HCT116 (cell line): ENCODE data around the gene ZNF367. TPM values are rescaled to one million over a fixed set of nuclear protein-coding genes. Genes with fewer than 3 reads are reported as not detected.

Experiments
- ATAC-seq: fragments of 200-7000 bp; cut with Tn5 transposase; 2 replicates; pipeline ENCODE4 v1.9.1; 2020; ENCODE audit warnings: mild to moderate bottlenecking, moderate library complexity
- BruUV-seq: library from RNA; stranded (reverse); fragments of 400-500 nt; replicated peaks from 2 replicates; lab custom pipeline; 2021; lab: Mats Ljungman, UMichigan
- CTCF ChIA-PET: fragments of 300-600 bp; sonication (Branson Sonifier 250); formaldehyde crosslinking; loops from one replicate; lab custom pipeline; 2021; ENCODE audit warnings: antibody characterized with exemption; lab: Charles Lee
- POLR2A ChIA-PET: fragments of 300-600, 350-600 bp; sonication (Branson Sonifier 250); formaldehyde crosslinking; loops from one replicate; lab custom pipeline; 2021; ENCODE audit warnings: antibody characterized with exemption; lab: Charles Lee
- RAD21 ChIA-PET, 2 experiments: fragments of 300-600 bp; sonication (Branson Sonifier 250); formaldehyde crosslinking; loops; one replicate each; lab custom pipeline; 2023; ENCODE audit warnings: low total read pairs in 2 of 2; ENCODE audit not compliant: uncharacterized antibody in 2 of 2, unreplicated experiment in 2 of 2, low non-redundant PET in 1 of 2; lab: Charles Lee
- DNase-seq: peaks from one replicate; pipeline ENCODE4 v3.0.0-alpha.2; 2010; ENCODE audit warnings: low read depth, low spot score
- H2AFZ ChIP-seq: fragments of 200-600 bp; shearing (Covaris generic), sonication (generic); 2 replicates; pipeline ENCODE4 v1.6.1; 2017; ENCODE audit warnings: low read depth, mixed run types, mixed read lengths, antibody characterized with exemption, low read length; ENCODE audit not compliant: poor library complexity, severe bottlenecking
- H3K27ac ChIP-seq: 2 replicates; pipeline ENCODE4 v1.5.1; 2012; ENCODE audit warnings: low read depth, low read length
- H3K27me3 ChIP-seq: fragments of 200-600 bp; sonication (generic); 2 replicates; pipeline ENCODE4 v1.6.1; 2016; ENCODE audit warnings: mixed run types, low read length, mixed read lengths; ENCODE audit not compliant: insufficient read depth
- H3K36me3 ChIP-seq, 2 experiments: fragments of 200-500 bp in 1 of 2; fragments of 200-600 bp in 1 of 2; sonication (Bioruptor generic) in 1 of 2; sonication (generic) in 1 of 2; 2 replicates each; pipeline versions ENCODE4 v1.5.1 to v1.6.1; 2014 to 2016; ENCODE audit warnings: low read length in 2 of 2, inconsistent platforms in 1 of 2, mixed read lengths in 1 of 2, mixed run types in 1 of 2; ENCODE audit not compliant: insufficient read depth in 2 of 2, control insufficient read depth in 1 of 2
- H3K4me1 ChIP-seq, 2 experiments: fragments of 200-600 bp in 1 of 2; sonication (generic) in 1 of 2; 2 replicates each; pipeline versions ENCODE4 v1.5.1 to v1.6.1; 2012 to 2017; ENCODE audit warnings: low read length in 2 of 2, inconsistent platforms in 1 of 2, mild to moderate bottlenecking in 1 of 2, mixed read lengths in 1 of 2, mixed run types in 1 of 2, moderate library complexity in 1 of 2; ENCODE audit not compliant: insufficient read depth in 2 of 2, control insufficient read depth in 1 of 2
- H3K4me2 ChIP-seq: fragments of 200-600 bp; sonication (generic); 2 replicates; pipeline ENCODE4 v1.6.1; 2017; ENCODE audit warnings: mixed run types, low read length, mixed read lengths
- H3K4me3 ChIP-seq, 2 experiments: fragments of 200-600 bp in 1 of 2; sonication (generic) in 1 of 2; replicated peaks in 1 of 2; 2 replicates each; pipeline ENCODE4 v1.5.1; 2011 to 2016; ENCODE audit warnings: low read length in 2 of 2, control low read depth in 1 of 2, low read depth in 1 of 2, mild to moderate bottlenecking in 1 of 2, mixed read lengths in 1 of 2, mixed run types in 1 of 2
- H3K79me2 ChIP-seq: fragments of 200-600 bp; sonication (generic); 2 replicates; pipeline ENCODE4 v1.6.1; 2017; ENCODE audit warnings: mild to moderate bottlenecking, mixed run types, low read length, moderate library complexity, mixed read lengths; ENCODE audit not compliant: insufficient read depth
- H3K9ac ChIP-seq: fragments of 200-600 bp; sonication (generic); 2 replicates; pipeline ENCODE4 v1.6.1; 2016; ENCODE audit warnings: low read length, mixed read lengths
- H3K9me2 ChIP-seq: fragments of 200-600 bp; sonication (generic), shearing (Covaris generic); 2 replicates; pipeline ENCODE4 v1.6.1; 2017; ENCODE audit warnings: mixed run types, mild to moderate bottlenecking, moderate library complexity; ENCODE audit not compliant: insufficient read depth
- H3K9me3 ChIP-seq, 2 experiments: fragments of 200-500 bp in 1 of 2; fragments of 200-600 bp in 1 of 2; sonication (Bioruptor generic) in 1 of 2; sonication (generic) in 1 of 2; 2 replicates each; pipeline ENCODE4 v1.6.1; 2014 to 2017; ENCODE audit warnings: low read length in 2 of 2, mixed read lengths in 2 of 2, inconsistent platforms in 1 of 2, low read depth in 1 of 2, mild to moderate bottlenecking in 1 of 2, mixed run types in 1 of 2, moderate library complexity in 1 of 2; ENCODE audit not compliant: control insufficient read depth in 1 of 2, insufficient read depth in 1 of 2
- H4K20me1 ChIP-seq: fragments of 200-600 bp; sonication (generic), shearing (Covaris generic); 2 replicates; pipeline ENCODE4 v1.6.1; 2017; ENCODE audit warnings: mixed run types, mild to moderate bottlenecking, moderate library complexity; ENCODE audit not compliant: insufficient read depth
- ATF3 ChIP-seq: IDR thresholded peaks from 2 replicates; pipeline ENCODE4 v1.6.1; 2012
- CTCF ChIP-seq, 3 experiments: fragments of 200-600 bp in 1 of 3; sonication (generic) in 1 of 3; IDR thresholded peaks in 2 of 3; conservative IDR thresholded peaks in 1 of 3; 2 replicates each; pipeline ENCODE4 v1.5.1; 2012 to 2017; ENCODE audit warnings: low read depth in 2 of 3, low read length in 2 of 3, antibody characterized with exemption in 1 of 3, borderline replicate concordance in 1 of 3, control low read depth in 1 of 3, mild to moderate bottlenecking in 1 of 3, mixed read lengths in 1 of 3, mixed run types in 1 of 3, moderate library complexity in 1 of 3; ENCODE audit not compliant: insufficient read depth in 1 of 3
- EGR1 ChIP-seq: IDR thresholded peaks from 2 replicates; pipeline ENCODE4 v1.6.1; 2012; ENCODE audit warnings: low read depth
- ELF1 ChIP-seq: IDR thresholded peaks from 2 replicates; pipeline ENCODE4 v1.6.1; 2012; ENCODE audit warnings: low read depth, borderline replicate concordance
- EZH2 ChIP-seq: fragments of 200-600 bp; sonication (generic); IDR thresholded peaks from 2 replicates; pipeline ENCODE4 v1.6.1; 2017; ENCODE audit warnings: antibody characterized with exemption, mixed run types
- EZH2phosphoT487 ChIP-seq: fragments of 200-600 bp; IDR thresholded peaks from 2 replicates; pipeline ENCODE4 v1.6.1; 2018; ENCODE audit warnings: antibody characterized with exemption, borderline replicate concordance
- FOSL1 ChIP-seq: IDR thresholded peaks from 2 replicates; pipeline ENCODE4 v1.6.1; 2012; ENCODE audit warnings: low read depth
- JUND ChIP-seq: IDR thresholded peaks from 2 replicates; pipeline ENCODE4 v1.6.1; 2012
- MAX ChIP-seq: IDR thresholded peaks from 2 replicates; pipeline ENCODE4 v1.6.1; 2012
- POLR2A ChIP-seq: IDR thresholded peaks from 2 replicates; pipeline ENCODE4 v1.7.0; 2011; ENCODE audit warnings: borderline replicate concordance; ENCODE audit not compliant: insufficient read depth, insufficient read length; ENCODE audit errors: extremely low read depth
- POLR2AphosphoS5 ChIP-seq: IDR thresholded peaks from 2 replicates; pipeline ENCODE4 v1.6.1; 2011; ENCODE audit warnings: mild to moderate bottlenecking, low read depth, low read length, moderate library complexity
- RAD21 ChIP-seq: IDR thresholded peaks from 2 replicates; pipeline ENCODE4 v1.6.1; 2012; ENCODE audit warnings: low read depth, mild to moderate bottlenecking
- SIN3A ChIP-seq: IDR thresholded peaks from 2 replicates; pipeline ENCODE4 v1.6.1; 2012; ENCODE audit warnings: low read depth
- SP1 ChIP-seq: IDR thresholded peaks from 2 replicates; pipeline ENCODE4 v1.6.1; 2012; ENCODE audit warnings: low read depth
- SRF ChIP-seq: IDR thresholded peaks from 2 replicates; pipeline ENCODE4 v1.6.1; 2012; ENCODE audit warnings: low read depth
- TCF7L2 ChIP-seq: IDR thresholded peaks from 2 replicates; pipeline ENCODE4 v1.7.0; 2011; ENCODE audit warnings: borderline replicate concordance, inconsistent platforms; ENCODE audit not compliant: insufficient read depth, insufficient read length; ENCODE audit errors: extremely low read depth
- YY1 ChIP-seq: IDR thresholded peaks from 2 replicates; pipeline ENCODE4 v1.6.1; 2011; ENCODE audit warnings: low read length, low read depth, moderate library complexity, mild to moderate bottlenecking; ENCODE audit not compliant: insufficient replicate concordance; ENCODE audit errors: extremely low read depth
- ZBTB33 ChIP-seq: IDR thresholded peaks from 2 replicates; pipeline ENCODE4 v1.6.1; 2011; ENCODE audit warnings: mild to moderate bottlenecking, low read length, moderate library complexity; ENCODE audit not compliant: insufficient replicate concordance; ENCODE audit errors: extremely low read depth
- ZFX ChIP-seq: fragments of 450-650 bp; IDR thresholded peaks from 2 replicates; pipeline ENCODE4 v1.6.1; 2017
- ZNF274 ChIP-seq: fragments of 200-500 bp; sonication (Bioruptor generic); IDR thresholded peaks from 2 replicates; pipeline ENCODE4 v1.6.1; 2014; ENCODE audit warnings: mild to moderate bottlenecking, low read depth, low read length, inconsistent platforms
- intact Hi-C: fragments of 100-400 bp; cut with micrococcal nuclease; formaldehyde crosslinking; loops from 2 replicates; pipeline ENCODE4 v1.10.0; 2022
- total RNA-seq: library from RNA; stranded (reverse); gene quantifications from one replicate; pipeline ENCODE4 v1.2.1, GENCODE V29; 2021; ENCODE audit not compliant: unreplicated experiment

Gene ZNF367
- total RNA-seq, 1 experiment from 2014 or later = 18.1 TPM

GRCh38 chr9:96418920-96419690 is 935 bp upstream of the ZNF367 start:
- ChIA-PET CTCF (no interaction called here), POLR2A (no interaction called here), RAD21 (interaction anchor here in 1 of 2 experiments (0.6 kb wide), 1 partner anchor 36 kb away, joined by 4 read pairs; no protein-coding TSS in a partner anchor)
- BruUV-seq = TSS peak; percentile 85
- ATAC-seq = peak; percentile 50
- no peak overlapping the region for H2AFZ ChIP-seq
- peaks cover 24 to 48% of the 10 kb centered on the region in 2 experiments for H3K4me1 ChIP-seq
- no peaks in the 10 kb centered on the region for H3K27me3 ChIP-seq
- H3K9me3 ChIP-seq = no peaks in the 10 kb centered on the region
- peak overlapping the region; percentile 94 for H3K4me2 ChIP-seq
- DNase-seq = no peak
- no peaks in the 10 kb centered on the region for H3K9me2 ChIP-seq
- H3K9ac ChIP-seq = peak overlapping the region; percentile 100
- intact Hi-C loops = loop anchor here (5.0 to 10.0 kb wide), 2 partner anchors 77 to 436 kb away; partner anchors contain the start of gene ZNF782
- peak overlapping the region; percentile 67 to 73 for H3K4me3 ChIP-seq
- H3K27ac ChIP-seq = peak overlapping the region; percentile 99
- H3K36me3 ChIP-seq = no peaks in the 10 kb centered on the region
- peaks cover 31% of the 10 kb centered on the region for H3K79me2 ChIP-seq
- no peaks in the 10 kb centered on the region for H4K20me1 ChIP-seq
- TF ChIP-seq SP1 = no peak; the same call in 1 of the 2 replicates
- no peak for TF ChIP-seq EZH2
- TF ChIP-seq SRF = no peak
- no peak for TF ChIP-seq EGR1
- peak; percentile 60; the same call in 1 of the 2 replicates for TF ChIP-seq ZFX
- TF ChIP-seq ELF1 = no peak
- no peak for TF ChIP-seq ATF3
- no peak for TF ChIP-seq SIN3A
- TF ChIP-seq CTCF (IDR thresholded peaks at IDR 0.05 in 2 of 3, conservative IDR thresholded peaks at IDR 0.05 in 1 of 3; ENCODE audit: borderline replicate concordance in 1 of 3, insufficient read depth in 1 of 3, low read depth in 2 of 3, low read length in 2 of 3) = no peak
- no peak for TF ChIP-seq YY1
- no peak for TF ChIP-seq ZBTB33
- TF ChIP-seq TCF7L2 = no peak
- TF ChIP-seq EZH2phosphoT487 = no peak
- peak; percentile 14 for TF ChIP-seq POLR2A
- no peak for TF ChIP-seq JUND
- TF ChIP-seq ZNF274 = no peak
- TF ChIP-seq FOSL1 = no peak
- TF ChIP-seq MAX = peak; percentile 21; the same call in 1 of the 2 replicates
- peak; percentile 45; the same call in 1 of the 2 replicates for TF ChIP-seq POLR2AphosphoS5
- TF ChIP-seq RAD21 = peak; percentile 19; the same call in 1 of the 2 replicates
